ENCODE results near the gene CHD6.

The CHD6 gene

GRCh38 chr20:41361757-41362747 is 256.1 kb downstream of the CHD6 start:
- no peaks in the 10 kb centered on the region for H3K9me3 ChIP-seq (ENCODE audit: control insufficient read depth, insufficient read depth, low read depth, low read length)
- H3K27ac ChIP-seq (ENCODE audit: extremely low read depth, low read depth, low read length), result no peak overlapping the region
- no peak overlapping the region for H3K4me3 ChIP-seq (ENCODE audit: low read depth, low read length)
- ChIA-PET CTCF (interaction anchor here (1.0 kb wide), 1 partner anchor 227 kb away, joined by 3 read pairs; no protein-coding TSS in a partner anchor), POLR2A (interaction anchor here (0.7 kb wide), 1 partner anchor 248 kb away, joined by 6 read pairs; no protein-coding TSS in a partner anchor)
- TF ChIP-seq AEBP2 (tag by site-specific recombination; IDR thresholded peaks at IDR 0.05; ENCODE audit: borderline replicate concordance) (no peak), ZNF394 (tag by site-specific recombination; IDR thresholded peaks at IDR 0.05; ENCODE audit: borderline replicate concordance) (no peak), ZNF658 (tag by site-specific recombination; IDR thresholded peaks at IDR 0.05) (no peak), MEIS1 (CRISPR knock-in tag; IDR thresholded peaks at IDR 0.05; ENCODE audit: borderline replicate concordance) (no peak), IKZF3 (tag by site-specific recombination; IDR thresholded peaks at IDR 0.05) (no peak), KLF7 (tag by site-specific recombination; IDR thresholded peaks at IDR 0.05; ENCODE audit: borderline replicate concordance) (no peak), ZNF132 (tag by site-specific recombination; IDR thresholded peaks at IDR 0.05; ENCODE audit: borderline replicate concordance) (no peak), ZNF530 (tag by site-specific recombination; IDR thresholded peaks at IDR 0.05; ENCODE audit: low read depth) (no peak), ZNF529 (tag by site-specific recombination; IDR thresholded peaks at IDR 0.05; ENCODE audit: insufficient replicate concordance) (no peak), WT1 (tag by site-specific recombination; IDR thresholded peaks at IDR 0.05) (no peak), ZNF510 (tag by site-specific recombination; IDR thresholded peaks at IDR 0.05; ENCODE audit: insufficient replicate concordance) (no peak), ZNF121 (tag by site-specific recombination; IDR thresholded peaks at IDR 0.05) (no peak), ZBTB20 (tag by site-specific recombination; IDR thresholded peaks at IDR 0.05) (no peak), ZNF654 (tag by site-specific recombination; IDR thresholded peaks at IDR 0.05; ENCODE audit: low read depth) (no peak), ZNF23 (tag by site-specific recombination; IDR thresholded peaks at IDR 0.05; ENCODE audit: borderline replicate concordance) (no peak), PRDM10 (tag by site-specific recombination; IDR thresholded peaks at IDR 0.05) (no peak), ZNF791 (tag by site-specific recombination; IDR thresholded peaks at IDR 0.05) (no peak), ZBTB49 (tag by site-specific recombination; IDR thresholded peaks at IDR 0.05; ENCODE audit: low read depth) (no peak), ZNF561 (tag by site-specific recombination; IDR thresholded peaks at IDR 0.05; ENCODE audit: borderline replicate concordance) (no peak), PATZ1 (tag by site-specific recombination; IDR thresholded peaks at IDR 0.05) (no peak)
- peaks cover 0 to 65% of the 10 kb centered on the region in 2 experiments; a peak in 2 of 3 replicates for H3K36me3 ChIP-seq (ENCODE audit: control insufficient read depth in 2 of 2, insufficient read depth in 1 of 2, low read length in 2 of 2)
- no peaks in the 10 kb centered on the region for H3K4me1 ChIP-seq (ENCODE audit: control insufficient read depth, insufficient read depth, low read length)
